HG03439 (cell line): ENCODE results near the gene MED31.
"Not testable (repeated sequence)": the region's sequence is repeated elsewhere in the genome, so short reads cannot be mapped to it uniquely, and the experiment has no call there.

Experiments
- ATAC-seq: cut with Tn5 transposase; IDR thresholded peaks from one replicate; pipeline ENCODE4 v1.9.1; 2021; ENCODE audit warnings: mild to moderate bottlenecking, moderate library complexity; ENCODE audit not compliant: unreplicated experiment

Gene MED31

GRCh38 chr17:6651354-6651918 is at the start of gene MED31, which contains the start of gene C17orf100:
TSS of gene MED31 (minus strand) at chr17:6651605. CDS start at chr17:6651528, 77 bp downstream.
TSS of gene C17orf100 (plus strand) at chr17:6651762. CDS start at chr17:6651914, 152 bp downstream.
- peak; percentile 96 for ATAC-seq

- no peak for ATAC-seq
Observed at GRCh38 chr17:6700948-6701307, 49.5 kb upstream of the MED31 start.

- no peak for ATAC-seq
Observed at GRCh38 chr17:6699997-6700947, 48.9 kb upstream of the MED31 start.

GRCh38 chr17:6698004-6698403 is 46.6 kb upstream of the MED31 start:
- no peak for ATAC-seq

- no peak for ATAC-seq
Observed at GRCh38 chr17:6696906-6697305, 45.5 kb upstream of the MED31 start.

- ATAC-seq = no peak
Observed at GRCh38 chr17:6695565-6695964, 44.2 kb upstream of the MED31 start.

GRCh38 chr17:6695051-6695450 is 43.6 kb upstream of the MED31 start:
- no peak for ATAC-seq

- not testable (repeated sequence) for ATAC-seq
Observed at GRCh38 chr17:6691958-6692357, 40.6 kb upstream of the MED31 start.

GRCh38 chr17:6691546-6691945 is 40.1 kb upstream of the MED31 start:
- ATAC-seq = no peak

GRCh38 chr17:6690641-6691040 is 39.2 kb upstream of the MED31 start:
- no peak for ATAC-seq

- no peak for ATAC-seq
Observed at GRCh38 chr17:6688944-6689343, 37.5 kb upstream of the MED31 start.

GRCh38 chr17:6686026-6686425 is 34.6 kb upstream of the MED31 start:
- no peak for ATAC-seq

- ATAC-seq = no peak
Observed at GRCh38 chr17:6684881-6685767, 33.7 kb upstream of the MED31 start.

- no peak for ATAC-seq
Observed at GRCh38 chr17:6684460-6684783, 33.0 kb upstream of the MED31 start.

- no peak for ATAC-seq
Observed at GRCh38 chr17:6683730-6684459, 32.5 kb upstream of the MED31 start.

GRCh38 chr17:6683081-6683684 is 31.8 kb upstream of the MED31 start:
- ATAC-seq = no peak

GRCh38 chr17:6682339-6682738 is 30.9 kb upstream of the MED31 start:
- ATAC-seq = no peak

GRCh38 chr17:6681671-6682070 is 30.3 kb upstream of the MED31 start:
- no peak for ATAC-seq

- no peak for ATAC-seq
Observed at GRCh38 chr17:6681176-6681575, 29.8 kb upstream of the MED31 start.

- ATAC-seq = no peak
Observed at GRCh38 chr17:6679241-6679640, 27.8 kb upstream of the MED31 start.
